Neural crest cell (in vitro differentiated cells): Measurements from ENCODE around the gene WFIKKN2. TPM values are rescaled to one million over a fixed set of nuclear protein-coding genes. Genes with fewer than 3 reads are reported as not detected.
"Not testable (repeated sequence)": the region's sequence is repeated elsewhere in the genome, so short reads cannot be mapped to it uniquely, and the experiment has no call there.

Experiments used
- DNase-seq: peaks from one replicate; pipeline ENCODE4 v3.0.0; 2021; ENCODE audit warnings: low read depth, mixed read lengths, low spot score
- H3K27ac Mint-ChIP-seq: one replicate; pipeline ENCODE4 v1.8.0; 2021; ENCODE audit warnings: mild to moderate bottlenecking, mixed read lengths; ENCODE audit not compliant: unreplicated experiment
- H3K27me3 Mint-ChIP-seq: 2 replicates; pipeline ENCODE4 v1.8.0; 2021; ENCODE audit warnings: low read depth, mild to moderate bottlenecking, mixed read lengths
- H3K36me3 Mint-ChIP-seq: 2 replicates; pipeline ENCODE4 v1.8.0; 2021; ENCODE audit warnings: low read depth, mild to moderate bottlenecking, mixed read lengths
- H3K4me1 Mint-ChIP-seq: 2 replicates; pipeline ENCODE4 v1.8.0; 2021; ENCODE audit warnings: mixed read lengths
- H3K4me3 Mint-ChIP-seq: one replicate; pipeline ENCODE4 v1.8.0; 2021; ENCODE audit warnings: mild to moderate bottlenecking, mixed read lengths
- H3K9me3 Mint-ChIP-seq: 2 replicates; pipeline ENCODE4 v1.8.0; 2021; ENCODE audit warnings: mixed read lengths
- total RNA-seq: library from RNA; stranded (reverse); gene quantifications from 2 replicates; pipeline ENCODE4 v1.2.1, GENCODE V29; 2021
- TF ChIP-seq, protein P1 (sequence below): fragments of 200-600 bp; sonication (generic); conservative IDR thresholded peaks from 2 replicates; pipeline ENCODE4 v1.5.0; 2021; ENCODE audit warnings: antibody characterized with exemption, mild to moderate bottlenecking

Gene WFIKKN2
- total RNA-seq, 1 donor from 2014 or later = 0.09 TPM

GRCh38 chr17:50868602-50869001 is 33.2 kb downstream of the WFIKKN2 start:
- Mint-ChIP-seq H3K4me3 (peak overlapping the region; percentile 98), H3K9me3 (no peaks in the 10 kb centered on the region), H3K27me3 (peaks cover 3% of the 10 kb centered on the region), H3K36me3 (no peaks in the 10 kb centered on the region), H3K27ac (no peak overlapping the region), H3K4me1 (peaks cover 33% of the 10 kb centered on the region)
- TF ChIP-seq, protein P1, sequence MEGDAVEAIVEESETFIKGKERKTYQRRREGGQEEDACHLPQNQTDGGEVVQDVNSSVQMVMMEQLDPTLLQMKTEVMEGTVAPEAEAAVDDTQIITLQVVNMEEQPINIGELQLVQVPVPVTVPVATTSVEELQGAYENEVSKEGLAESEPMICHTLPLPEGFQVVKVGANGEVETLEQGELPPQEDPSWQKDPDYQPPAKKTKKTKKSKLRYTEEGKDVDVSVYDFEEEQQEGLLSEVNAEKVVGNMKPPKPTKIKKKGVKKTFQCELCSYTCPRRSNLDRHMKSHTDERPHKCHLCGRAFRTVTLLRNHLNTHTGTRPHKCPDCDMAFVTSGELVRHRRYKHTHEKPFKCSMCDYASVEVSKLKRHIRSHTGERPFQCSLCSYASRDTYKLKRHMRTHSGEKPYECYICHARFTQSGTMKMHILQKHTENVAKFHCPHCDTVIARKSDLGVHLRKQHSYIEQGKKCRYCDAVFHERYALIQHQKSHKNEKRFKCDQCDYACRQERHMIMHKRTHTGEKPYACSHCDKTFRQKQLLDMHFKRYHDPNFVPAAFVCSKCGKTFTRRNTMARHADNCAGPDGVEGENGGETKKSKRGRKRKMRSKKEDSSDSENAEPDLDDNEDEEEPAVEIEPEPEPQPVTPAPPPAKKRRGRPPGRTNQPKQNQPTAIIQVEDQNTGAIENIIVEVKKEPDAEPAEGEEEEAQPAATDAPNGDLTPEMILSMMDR = no peak
- no peak for DNase-seq

DNA sequence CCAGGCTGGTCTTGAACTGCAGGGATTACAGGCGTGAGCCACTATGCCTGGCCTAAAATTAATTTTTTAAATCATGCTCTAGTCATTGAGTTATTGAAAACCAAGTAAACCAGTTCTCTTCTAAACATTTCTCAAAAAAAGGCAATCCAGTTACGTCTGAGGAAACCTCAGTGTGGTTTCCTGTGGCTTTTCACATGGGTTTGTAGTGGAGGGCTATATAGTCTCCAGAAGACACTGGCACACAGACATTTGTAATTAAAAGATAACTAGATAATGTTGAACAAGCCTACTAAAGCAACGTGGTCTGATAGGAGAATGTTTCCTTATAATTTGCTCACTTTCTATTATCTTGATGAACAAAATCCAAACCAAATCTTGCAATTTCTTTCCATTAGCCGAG is 36.0 kb downstream of the WFIKKN2 start:
- Mint-ChIP-seq H3K36me3 (no peaks in the 10 kb centered on the region), H3K4me3 (peak overlapping the region; percentile 6), H3K4me1 (peaks cover 17% of the 10 kb centered on the region), H3K9me3 (no peaks in the 10 kb centered on the region), H3K27me3 (peaks cover 3% of the 10 kb centered on the region), H3K27ac (no peak overlapping the region)
- DNase-seq = no peak
- TF ChIP-seq, protein P1 = no peak

- DNase-seq = no peak
- H3K36me3 Mint-ChIP-seq = no peaks in the 10 kb centered on the region
- TF ChIP-seq, protein P1 = no peak
- H3K27ac Mint-ChIP-seq = no peak overlapping the region
- H3K9me3 Mint-ChIP-seq = no peaks in the 10 kb centered on the region
- peaks cover 3% of the 10 kb centered on the region for H3K27me3 Mint-ChIP-seq
- peak overlapping the region; percentile 6 for H3K4me3 Mint-ChIP-seq
- H3K4me1 Mint-ChIP-seq = peaks cover 17% of the 10 kb centered on the region
Measured at GRCh38 chr17:50871898-50872297, 36.5 kb downstream of the WFIKKN2 start.

DNA sequence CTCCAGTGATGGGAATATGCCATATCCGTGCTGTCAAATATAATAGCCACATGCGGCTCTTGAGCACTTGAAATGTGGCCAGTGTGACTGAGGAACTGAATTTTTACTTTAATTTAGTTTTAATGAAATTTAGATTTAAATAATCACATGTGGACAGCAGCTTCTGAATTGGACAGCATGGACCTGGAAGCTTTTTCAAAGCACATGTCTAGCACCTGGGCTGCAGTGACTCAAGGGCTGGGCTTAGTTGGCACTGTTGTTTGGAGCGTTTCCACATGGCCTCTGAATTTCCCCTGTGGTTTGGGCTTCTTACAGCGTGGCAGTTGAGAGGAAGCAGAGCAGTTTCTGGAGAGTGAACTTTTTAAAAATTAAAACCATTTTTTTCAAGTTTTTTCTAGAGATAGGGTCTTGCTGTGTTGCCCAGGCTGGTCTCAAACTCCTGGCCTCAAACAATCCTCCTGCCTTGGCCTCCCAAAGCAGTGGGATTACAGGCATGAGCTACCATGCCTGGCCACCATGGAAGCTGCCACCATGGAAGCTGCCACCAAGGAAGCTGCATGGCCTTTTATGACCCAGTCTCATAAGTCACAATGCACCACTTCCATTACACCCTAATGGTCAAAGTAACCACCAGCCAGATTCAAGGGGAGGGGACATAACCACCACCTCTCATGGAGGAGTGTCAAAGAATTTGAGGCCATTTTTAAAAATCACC is 37.5 kb downstream of the WFIKKN2 start:
- no peak for DNase-seq
- Mint-ChIP-seq H3K27ac (no peak overlapping the region), H3K36me3 (no peaks in the 10 kb centered on the region), H3K9me3 (no peaks in the 10 kb centered on the region), H3K27me3 (no peaks in the 10 kb centered on the region), H3K4me1 (peaks cover 9% of the 10 kb centered on the region), H3K4me3 (no peak overlapping the region)
- TF ChIP-seq, protein P1 = no peak

DNA sequence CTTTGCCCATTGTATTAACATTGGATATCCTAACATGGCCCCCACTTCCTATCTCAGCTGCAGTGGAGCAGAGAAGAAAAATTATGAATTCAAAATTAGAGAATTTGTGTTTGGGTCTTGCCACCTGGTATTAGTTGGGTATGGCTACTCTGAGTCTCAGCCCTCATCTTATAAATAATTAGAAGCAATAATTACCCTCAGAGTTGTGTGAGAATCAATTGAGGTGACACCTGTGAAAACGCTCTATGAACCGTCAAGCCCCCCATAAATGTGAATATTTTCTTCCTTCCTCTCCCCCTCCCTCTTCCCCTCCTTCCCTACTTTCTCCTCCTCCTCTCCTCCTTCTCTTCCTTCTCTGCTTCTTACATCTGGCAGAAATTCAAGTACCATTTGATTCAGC is 39.7 kb downstream of the WFIKKN2 start:
- no peak overlapping the region for H3K27ac Mint-ChIP-seq
- peaks cover 3% of the 10 kb centered on the region for H3K9me3 Mint-ChIP-seq
- DNase-seq = no peak
- H3K36me3 Mint-ChIP-seq = peaks cover 2% of the 10 kb centered on the region
- no peaks in the 10 kb centered on the region for H3K27me3 Mint-ChIP-seq
- H3K4me1 Mint-ChIP-seq = no peaks in the 10 kb centered on the region
- H3K4me3 Mint-ChIP-seq = no peak overlapping the region
- TF ChIP-seq, protein P1 = no peak

DNA sequence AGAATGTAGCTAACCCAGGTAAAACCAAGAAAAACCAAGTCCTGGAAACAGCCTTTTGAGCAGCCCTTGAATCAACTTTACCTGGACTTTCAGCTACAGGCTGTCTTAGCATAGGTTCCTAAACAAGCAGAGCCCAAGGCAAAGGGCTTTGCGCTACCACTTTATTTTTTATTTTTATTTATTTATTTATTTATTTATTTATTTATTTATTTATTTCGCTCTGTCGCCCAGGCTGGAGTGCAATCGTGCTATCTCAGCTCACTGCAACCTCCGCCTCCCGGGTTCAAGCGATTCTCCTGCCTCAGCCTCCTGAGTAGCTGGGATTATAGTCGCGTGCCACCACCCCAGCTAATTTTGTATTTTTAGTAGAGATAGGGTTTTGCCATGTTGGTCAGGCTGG is 41.7 kb downstream of the WFIKKN2 start:
- H3K4me1 Mint-ChIP-seq, H3K36me3 Mint-ChIP-seq, H3K9me3 Mint-ChIP-seq, DNase-seq, H3K27me3 Mint-ChIP-seq, H3K4me3 Mint-ChIP-seq, H3K27ac Mint-ChIP-seq: not testable (repeated sequence)
